GM21515 (cell line): ENCODE data around the gene LENEP.
"Not testable (repeated sequence)": the region's sequence is repeated elsewhere in the genome, so short reads cannot be mapped to it uniquely, and the experiment has no call there.

ENCODE experiments used
- ATAC-seq: cut with Tn5 transposase; IDR thresholded peaks from one replicate; pipeline ENCODE4 v1.9.1; 2021; ENCODE audit not compliant: unreplicated experiment

LENEP gene

DNA sequence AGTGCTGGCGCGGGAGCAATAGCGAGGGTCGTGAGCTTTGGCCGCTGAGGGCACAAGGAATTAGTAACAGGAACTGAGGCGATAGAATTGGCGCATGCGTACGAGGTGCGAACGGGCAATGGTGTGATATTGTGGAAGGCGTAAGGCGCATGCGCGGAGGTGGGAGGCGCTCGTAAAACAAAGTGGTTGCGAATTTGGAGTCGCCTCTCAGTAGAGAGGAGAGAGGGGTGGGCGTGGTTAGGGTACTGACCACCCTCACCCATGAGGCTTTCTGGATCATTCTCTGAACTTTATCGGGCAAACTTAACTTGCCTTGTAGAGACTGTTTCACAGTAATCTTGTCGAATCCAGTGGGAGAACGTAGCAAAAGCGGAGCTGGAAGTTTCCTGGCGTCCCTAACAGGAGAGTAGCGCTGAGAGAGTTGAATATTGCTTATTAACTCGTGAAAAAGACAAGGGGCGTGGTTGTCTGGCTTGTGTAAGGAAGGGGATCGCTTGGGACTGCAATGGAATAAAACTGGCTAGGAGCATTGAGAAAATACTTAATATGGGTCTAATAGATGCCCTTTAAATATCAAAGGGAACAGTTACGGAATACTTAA lies 18.5 kb upstream of the LENEP start:
- peak; percentile 38 for ATAC-seq

DNA sequence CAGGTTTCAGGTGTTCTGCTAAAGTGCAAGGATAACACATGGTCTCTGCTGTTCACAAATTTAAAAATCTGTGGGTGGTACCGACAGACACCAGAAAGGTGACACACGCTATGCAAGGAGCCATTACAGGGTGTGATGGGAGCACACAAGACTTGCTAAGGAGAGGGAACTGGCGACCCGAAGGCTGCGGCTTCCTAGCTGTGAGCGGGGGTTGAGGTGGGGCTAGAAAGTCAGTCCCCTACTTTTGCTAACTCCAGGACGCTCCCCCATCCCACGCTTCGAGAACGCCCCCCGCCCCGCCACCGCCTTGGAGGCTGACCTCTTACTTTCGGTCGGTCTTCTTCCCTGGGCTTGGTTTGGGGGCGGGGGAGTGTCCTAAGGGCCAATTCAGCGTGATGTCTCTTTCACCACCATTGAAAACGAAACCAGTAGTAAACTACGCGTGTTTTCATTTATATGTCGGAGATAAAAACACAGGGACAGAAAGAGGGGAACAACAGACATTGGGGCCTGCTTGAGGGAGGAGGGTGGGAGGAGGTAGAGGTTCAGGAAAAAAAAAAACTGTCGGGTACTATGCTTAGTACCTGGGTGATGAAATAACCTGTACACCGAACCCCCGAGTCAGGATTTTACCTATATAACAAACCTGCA lies 17.9 kb upstream of the LENEP start:
- no peak for ATAC-seq

DNA sequence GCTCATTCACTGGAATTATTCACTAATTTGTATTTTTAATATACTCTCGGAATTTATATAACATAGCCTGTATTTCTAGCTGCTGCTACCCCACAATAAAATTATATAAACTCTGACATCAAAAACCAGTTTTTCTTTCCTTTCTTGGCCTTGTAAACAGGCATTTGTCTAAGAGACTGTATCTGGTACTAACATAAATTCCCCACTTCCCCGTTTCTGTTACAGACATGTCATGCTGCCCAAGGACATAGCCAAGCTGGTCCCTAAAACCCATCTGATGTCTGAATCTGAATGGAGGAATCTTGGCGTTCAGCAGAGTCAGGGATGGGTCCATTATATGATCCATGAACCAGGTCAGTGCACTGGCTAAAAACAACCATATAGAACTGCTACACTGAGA lies 15.6 kb upstream of the LENEP start:
- not testable (repeated sequence) for ATAC-seq

DNA sequence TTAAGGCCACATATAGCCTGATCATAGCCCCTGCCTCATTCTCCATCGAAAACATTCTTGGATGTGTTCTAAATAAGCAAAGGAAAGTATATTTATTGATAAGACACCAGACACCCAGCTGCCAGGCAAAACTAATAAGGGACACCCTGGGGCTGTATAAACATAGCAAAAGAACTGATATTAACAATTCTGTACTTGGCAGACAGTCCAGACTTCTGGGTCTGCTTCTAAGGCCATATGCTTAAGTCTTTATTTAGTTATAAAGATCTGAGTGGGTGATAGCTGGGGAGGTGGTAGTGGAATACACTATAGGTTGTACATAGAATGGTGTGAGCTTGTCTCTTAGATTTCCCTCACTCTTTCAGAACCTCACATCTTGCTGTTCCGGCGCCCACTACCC lies 15.0 kb upstream of the LENEP start:
- no peak for ATAC-seq

DNA sequence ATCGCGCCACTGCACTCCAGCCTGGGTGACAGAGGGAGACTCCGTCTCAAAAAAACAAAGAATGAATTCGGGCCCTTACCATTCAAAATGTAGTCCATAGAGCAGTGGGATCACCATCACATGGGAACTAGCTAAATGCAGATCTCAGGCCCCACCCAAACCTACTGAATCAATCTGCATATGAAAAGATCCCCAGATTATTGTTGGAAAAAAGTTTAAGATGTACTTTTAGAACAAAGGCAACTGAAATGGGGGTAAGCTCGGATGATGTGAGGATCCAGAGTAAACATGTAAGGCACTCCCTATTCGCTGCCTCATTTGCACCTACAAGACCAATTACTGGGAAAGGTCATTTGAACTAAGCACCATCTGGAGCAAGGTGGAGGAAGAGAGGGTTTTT lies 11.0 kb upstream of the LENEP start:
- ATAC-seq = no peak

DNA sequence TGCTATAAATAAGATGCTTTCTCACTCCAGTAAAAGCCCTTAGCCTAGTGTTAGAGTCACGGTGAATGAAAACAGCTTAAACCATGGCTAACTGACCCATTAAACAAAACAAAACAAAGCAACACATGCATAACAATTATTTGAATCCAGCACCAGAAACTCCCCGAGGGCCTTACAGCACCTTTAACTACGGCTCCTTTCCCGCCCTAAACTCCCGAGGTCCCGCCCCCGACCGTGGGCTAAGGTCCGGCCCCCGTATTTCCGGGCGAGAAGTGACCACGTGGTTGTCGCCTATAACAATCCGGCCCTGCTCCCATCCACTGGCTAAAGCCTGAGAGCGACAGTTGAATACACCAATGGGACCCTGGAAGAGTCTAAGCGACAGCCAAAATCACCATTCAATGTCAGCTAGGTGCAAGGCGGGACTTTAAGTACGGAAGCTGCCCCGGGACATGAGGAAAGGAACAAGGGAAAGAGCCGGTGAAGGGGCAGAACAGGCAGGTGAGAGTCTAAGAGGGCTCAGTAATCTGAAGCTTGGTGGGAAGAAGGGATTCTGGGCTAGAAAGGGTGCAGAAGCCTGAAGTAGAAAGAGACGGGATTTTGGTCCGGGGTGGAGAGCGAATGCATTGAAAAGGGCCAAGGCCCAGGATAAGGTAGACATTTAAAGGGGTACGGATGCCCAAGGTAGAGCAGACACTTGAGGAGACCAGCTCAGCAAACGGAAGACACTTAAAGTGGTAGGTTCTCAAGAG lies 10.3 kb upstream of the LENEP start, which contains the start of gene FLAD1:
Gene FLAD1 (plus strand): TSS at position 448 of the 752 bp plus-strand sequence. CDS start 351 bp downstream, outside the sequence.
- ATAC-seq = peak; percentile 93

DNA sequence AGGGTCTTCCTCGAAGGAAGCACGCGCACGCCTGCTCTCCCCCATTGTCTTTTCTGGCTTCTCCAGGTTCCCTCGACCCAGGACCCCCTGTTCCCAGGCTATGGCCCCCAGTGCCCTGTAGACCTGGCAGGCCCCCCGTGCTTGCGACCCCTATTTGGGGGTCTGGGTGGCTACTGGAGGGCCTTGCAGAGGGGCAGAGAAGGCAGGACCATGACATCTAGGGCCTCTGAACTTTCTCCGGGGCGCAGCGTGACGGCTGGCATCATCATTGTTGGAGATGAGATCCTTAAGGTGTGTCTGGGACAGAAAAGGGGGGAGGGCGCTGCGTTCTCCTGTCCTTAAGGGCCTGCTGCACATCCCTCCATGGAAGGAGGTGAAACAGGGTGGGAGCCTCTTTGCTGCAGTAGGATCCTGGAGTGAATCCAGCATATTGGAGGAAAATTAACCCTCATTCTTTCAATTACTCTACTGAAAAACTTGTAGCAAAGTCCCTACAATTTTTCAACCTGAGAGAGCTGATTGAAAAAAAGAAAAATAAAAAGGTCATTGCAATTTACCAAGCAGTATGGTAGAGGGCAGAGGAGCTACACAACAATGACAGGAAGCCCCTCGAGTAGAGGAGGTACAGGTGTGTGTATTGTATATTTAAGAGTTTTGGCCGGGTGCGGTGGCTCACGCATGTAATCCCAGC lies 9.5 kb upstream of the LENEP start:
- ATAC-seq = no peak

DNA sequence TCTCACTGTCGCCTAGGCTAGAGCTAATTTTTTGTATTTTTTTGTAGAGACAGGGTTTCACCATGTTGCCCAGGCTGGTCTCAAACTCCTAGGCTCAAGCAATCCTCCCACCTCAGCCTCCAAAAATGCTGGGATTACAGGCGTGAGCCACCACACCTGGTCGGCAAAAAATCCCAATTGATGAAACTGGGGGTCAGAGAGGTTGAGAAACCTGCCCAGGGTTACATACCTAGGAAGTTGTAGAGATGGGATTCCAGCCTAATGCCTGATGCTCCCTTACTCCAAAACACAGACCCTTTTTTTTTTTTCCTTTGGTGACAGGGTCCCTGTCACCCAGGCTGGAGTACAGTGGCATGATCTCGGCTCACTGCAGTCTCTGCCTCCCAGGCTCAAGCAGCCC lies 6.7 kb upstream of the LENEP start:
- not testable (repeated sequence) for ATAC-seq

DNA sequence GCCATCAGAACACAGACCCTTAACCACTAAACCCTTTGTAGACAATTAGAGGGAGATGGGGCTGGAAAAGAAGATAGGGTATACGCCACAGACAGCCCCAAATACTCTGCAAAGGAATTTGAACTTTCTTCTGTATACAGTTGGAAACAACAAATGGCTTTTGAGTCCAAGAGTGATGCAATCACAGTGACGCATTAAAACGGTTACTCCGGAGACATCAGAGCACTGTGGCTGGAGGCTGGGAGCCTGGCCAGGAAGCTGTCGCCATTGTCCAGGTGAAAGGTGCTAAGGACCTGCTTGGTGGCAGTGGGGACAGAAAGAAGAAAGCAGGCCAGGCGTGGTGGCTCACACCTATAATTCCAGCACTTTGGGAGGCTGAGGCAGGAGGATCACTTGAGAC lies 6.1 kb upstream of the LENEP start:
- no peak for ATAC-seq

DNA sequence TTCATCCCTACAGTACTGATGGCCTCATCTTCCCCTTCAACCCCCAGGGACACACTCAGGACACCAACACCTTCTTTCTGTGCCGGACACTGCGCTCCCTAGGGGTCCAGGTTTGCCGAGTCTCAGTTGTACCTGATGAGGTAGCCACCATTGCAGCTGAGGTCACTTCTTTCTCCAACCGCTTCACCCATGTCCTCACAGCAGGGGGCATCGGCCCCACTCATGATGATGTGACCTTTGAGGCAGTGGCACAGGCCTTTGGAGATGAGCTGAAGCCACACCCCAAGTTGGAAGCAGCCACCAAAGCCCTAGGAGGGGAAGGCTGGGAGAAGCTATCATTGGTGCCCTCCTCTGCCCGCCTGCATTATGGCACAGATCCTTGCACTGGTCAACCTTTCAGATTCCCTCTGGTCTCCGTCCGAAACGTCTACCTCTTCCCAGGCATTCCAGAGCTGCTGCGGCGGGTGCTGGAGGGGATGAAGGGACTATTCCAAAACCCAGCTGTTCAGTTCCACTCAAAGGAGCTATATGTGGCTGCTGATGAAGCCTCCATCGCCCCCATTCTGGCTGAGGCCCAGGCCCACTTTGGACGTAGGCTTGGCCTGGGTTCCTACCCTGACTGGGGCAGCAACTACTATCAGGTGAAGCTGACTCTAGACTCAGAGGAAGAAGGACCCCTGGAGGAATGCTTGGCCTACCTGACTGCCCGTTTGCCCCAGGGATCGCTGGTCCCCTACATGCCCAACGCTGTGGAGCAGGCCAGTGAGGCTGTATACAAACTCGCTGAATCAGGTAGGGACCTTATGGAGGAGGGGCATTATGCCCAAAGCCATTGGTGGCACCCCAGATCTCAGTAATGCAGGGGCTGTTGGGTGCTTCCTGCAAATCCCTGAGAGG lies 5.1 kb upstream of the LENEP start:
- ATAC-seq = no peak

DNA sequence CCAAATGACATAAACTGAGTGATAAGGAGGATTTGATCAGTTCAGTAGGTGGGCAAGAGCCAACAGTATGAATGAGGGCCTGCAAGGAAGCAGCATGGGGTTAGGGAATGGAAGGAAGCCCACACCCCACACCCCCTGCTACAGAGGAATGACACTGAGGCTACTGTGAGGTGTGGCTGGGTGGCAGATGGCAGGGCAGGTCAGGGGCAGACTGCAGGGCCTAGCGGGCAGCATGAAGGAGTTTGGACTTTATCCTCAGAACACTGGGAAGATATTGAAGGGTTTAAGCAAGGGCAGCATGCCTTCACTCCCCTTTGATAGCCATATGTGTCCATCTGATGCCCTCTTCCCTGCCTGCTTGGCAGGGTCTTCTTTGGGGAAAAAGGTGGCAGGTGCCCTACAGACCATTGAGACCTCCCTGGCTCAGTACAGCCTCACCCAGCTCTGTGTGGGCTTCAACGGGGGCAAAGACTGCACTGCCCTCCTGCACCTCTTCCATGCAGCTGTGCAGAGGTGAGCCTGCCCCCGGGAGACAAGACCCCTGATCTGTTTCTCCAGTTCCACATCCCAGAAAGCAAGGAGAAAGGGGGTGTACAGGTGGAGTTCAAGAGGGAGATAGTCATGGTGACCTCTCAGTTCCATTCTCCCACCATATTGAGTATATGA lies 4.1 kb upstream of the LENEP start:
- no peak for ATAC-seq

DNA sequence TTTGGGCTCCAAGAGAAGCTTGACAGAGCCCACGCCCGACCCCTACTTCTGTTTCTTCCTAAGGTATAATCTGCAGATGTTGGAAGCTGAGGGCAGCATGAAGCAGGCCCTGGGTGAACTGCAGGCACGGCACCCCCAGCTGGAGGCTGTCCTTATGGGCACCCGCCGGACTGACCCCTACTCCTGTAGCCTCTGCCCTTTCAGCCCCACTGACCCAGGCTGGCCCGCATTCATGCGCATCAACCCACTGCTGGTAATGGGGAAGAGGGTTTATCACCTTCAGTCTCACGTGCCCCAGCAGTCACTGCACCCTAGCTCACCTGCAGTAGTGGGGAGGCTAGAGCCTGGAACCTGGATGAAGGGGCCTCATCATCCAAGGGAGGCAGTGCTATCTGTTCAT lies 3.1 kb upstream of the LENEP start:
- no peak for ATAC-seq

DNA sequence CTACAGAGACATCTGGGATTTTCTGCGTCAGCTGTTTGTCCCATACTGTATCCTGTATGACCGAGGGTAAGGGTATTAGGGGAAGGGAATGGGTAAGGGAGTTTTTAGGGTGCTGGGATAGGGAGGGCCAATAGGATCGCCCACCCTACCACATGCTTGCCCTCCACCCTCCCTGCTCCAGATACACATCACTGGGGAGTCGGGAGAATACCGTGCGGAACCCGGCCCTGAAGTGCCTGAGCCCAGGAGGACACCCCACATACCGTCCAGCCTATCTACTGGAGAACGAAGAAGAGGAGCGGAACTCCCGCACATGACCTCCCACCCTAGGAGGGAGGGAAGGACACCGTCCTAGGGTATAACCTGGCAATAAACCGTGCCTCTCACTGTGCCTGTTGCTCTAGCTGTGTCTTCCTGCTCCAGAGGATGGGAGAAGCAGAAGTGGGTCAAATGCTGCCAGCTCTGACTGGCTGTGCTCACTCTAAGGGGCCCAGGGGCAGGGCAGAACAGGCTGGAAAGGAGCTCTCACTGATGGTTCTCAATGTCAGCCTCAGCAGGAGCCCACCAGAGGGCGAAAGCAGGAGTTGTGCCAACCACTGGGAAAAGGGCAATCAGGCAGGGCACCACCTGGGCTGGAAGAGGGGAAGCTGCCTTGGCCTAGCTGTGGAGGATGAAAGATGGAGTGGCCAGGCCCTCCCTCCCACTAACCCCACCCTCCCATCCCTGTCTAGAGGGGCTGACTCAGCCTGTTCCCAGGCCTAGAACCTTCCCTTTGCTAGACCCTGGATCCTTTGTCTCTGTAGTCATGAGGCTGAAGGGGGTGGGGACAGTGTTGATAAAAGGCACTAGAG lies 440 bp upstream of the LENEP start:
- ATAC-seq = no peak

DNA sequence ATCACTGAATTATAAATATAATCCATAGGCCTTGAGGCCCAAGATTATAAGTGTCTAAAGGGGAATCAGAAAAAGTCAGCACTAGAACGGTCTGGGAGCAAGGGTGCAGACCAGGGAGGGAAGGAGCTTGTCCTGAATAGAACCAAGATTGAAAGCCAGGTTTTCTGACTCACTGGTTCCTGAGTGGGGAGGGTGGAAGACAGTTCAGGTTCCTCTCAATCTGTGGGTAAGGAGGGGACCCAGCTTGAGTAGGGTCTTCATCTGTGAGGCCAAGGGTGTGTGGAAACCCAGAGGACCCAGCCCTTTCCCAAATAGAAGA lies 842 bp downstream of the LENEP start:
- no peak for ATAC-seq

DNA sequence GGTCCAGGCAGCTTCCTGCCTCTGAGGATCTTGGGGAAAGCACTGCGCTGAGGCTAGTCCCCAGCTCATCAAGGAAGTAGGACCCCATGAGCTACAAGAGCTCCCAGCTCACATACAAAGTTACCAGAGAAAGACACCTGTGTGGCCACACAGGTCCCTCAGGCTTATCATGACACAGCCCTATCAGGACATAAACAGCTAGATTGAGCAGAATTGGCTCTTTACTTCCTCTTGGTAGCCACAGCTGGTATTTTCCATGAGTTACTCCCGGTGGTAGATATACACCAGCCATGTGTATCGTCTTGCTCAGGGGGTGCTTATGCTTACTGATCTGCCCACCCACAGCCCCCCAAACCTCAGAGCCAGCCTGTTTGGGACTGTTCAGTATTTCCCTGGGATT lies 1.2 kb downstream of the LENEP start:
- no peak for ATAC-seq

DNA sequence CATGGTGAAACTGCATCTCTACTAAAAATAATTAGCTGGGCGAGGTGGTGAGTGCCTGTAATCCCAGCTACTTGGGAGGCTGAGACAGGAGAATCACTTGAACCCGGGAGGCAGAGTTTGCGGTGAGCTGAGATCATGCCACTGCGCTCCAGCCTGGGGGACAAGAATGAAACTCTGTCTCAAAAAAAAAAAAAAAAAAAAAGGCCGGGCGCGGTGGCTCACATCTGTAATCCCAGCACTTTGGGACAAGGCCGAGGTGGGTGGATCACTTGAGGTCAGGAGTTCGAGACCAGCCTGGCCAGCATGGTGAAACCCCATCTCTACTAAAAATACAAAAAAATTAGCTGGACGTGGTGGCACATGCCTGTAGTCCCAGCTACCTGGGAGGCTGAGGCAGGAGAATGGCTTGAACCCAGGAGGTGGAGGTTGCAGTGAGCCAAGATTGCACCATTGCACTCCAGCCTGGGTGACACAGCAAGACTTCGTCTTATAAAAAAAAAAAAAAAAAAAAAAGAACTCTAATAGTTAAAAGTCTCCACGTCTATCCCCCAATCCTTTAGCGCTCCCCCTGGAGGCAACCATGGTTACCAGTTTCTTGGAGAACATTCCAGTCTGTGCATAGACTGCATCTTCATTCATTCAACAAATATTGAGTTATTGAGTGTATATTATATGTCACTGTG lies 2.1 kb downstream of the LENEP start:
- not testable (repeated sequence) for ATAC-seq

DNA sequence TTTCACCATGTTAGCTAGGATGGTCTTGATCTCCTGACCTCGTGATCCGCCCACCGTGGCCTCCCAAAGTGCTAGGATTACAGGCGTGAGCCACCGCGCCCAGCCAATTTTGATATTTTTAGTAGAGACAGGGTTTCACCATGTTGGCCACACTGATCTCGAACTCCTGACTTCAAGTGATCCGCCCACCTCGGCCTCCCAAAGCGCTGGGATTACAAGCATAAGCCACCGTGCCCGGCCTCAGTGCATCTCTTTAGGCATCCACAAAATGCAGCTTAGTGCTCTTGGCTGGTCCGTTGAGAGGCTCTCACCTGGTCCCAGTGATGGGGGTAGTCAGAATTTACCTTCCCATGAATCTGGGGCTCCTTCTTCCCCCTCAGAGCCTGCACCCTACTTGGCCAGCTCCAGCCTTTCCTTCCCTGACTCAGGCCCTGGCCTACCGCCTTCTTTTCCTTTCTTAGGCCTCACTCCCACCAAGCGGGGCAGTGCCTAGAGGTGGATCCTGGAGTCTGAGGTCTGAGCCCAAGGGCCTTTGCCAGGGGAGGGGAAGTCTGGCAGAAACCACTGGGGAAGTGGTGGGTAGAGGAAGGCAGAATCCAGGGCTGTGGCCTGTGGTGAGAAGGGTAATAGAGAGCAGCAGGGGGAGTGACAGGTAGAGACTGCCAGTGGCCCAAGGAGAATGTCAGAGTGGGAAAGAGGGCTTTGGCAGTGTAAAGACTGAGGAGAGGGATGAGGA lies 3.7 kb downstream of the LENEP start:
- ATAC-seq = no peak

DNA sequence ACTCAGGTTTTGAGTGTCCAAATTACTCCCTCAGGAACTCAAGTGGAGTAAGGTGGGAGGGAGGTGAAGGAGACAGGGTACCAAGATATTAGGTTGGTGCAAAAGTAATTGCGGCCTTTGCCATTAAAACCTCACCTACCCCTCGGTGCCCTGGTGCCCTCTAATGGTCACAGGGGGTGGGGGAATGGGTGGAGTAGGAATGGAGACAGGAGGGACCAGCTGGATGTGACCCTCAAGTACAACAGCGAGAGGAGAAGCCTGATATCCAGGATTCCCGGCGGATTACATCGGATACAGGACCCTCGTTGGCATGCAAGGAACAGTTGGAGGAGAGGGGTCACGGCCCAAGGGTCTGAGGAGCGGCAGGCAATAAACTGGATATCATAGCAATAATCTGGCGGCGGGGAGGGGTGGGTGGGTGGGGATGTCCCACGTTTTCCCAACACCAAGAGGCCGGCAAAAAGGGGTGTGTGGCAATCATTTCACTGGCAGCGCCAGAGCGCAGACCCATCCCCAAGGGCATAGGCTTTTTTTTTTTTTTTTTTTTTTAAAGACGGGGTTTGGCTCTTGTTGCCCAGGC lies 4.9 kb downstream of the LENEP start:
- ATAC-seq = no peak
